Breast epithelium (tissue), 4 donors: ENCODE results near the gene UNC50. TPM values are rescaled to one million over a fixed set of nuclear protein-coding genes. Genes with fewer than 3 reads are reported as not detected.

Experiments
- DNase-seq, 2 donors: peaks; one replicate each; pipeline ENCODE4 v3.0.0-alpha.2; 2019; ENCODE audit warnings: low spot score in 2 of 2
- H3K27ac ChIP-seq, 2 donors: fragments of 200-600 bp; sonication (generic) in 1 of 2; one replicate each; pipeline ENCODE4 v1.5.1; 2016 to 2019; ENCODE audit warnings: mild to moderate bottlenecking in 1 of 2
- H3K27me3 ChIP-seq, 2 donors: fragments of 200-600 bp; sonication (generic) in 1 of 2; one replicate each; pipeline versions ENCODE4 v1.5.1 to v1.6.0; 2017 to 2019; ENCODE audit warnings: control low read depth in 1 of 2, mild to moderate bottlenecking in 1 of 2
- H3K36me3 ChIP-seq: fragments of 200-600 bp; one replicate; pipeline ENCODE4 v1.5.1; 2019
- H3K4me1 ChIP-seq, 2 donors: fragments of 200-600 bp; sonication (generic); one replicate each; pipeline ENCODE4 v1.5.1; 2016 to 2019; ENCODE audit warnings: control low read depth in 1 of 2
- H3K4me3 ChIP-seq, 3 donors: fragments of 200-600 bp; sonication (generic); 1 replicate in 2 of 3; 2 replicates in 1 of 3; pipeline ENCODE4 v1.5.1; 2016 to 2019; ENCODE audit warnings: mild to moderate bottlenecking in 3 of 3, moderate library complexity in 2 of 3
- H3K9me3 ChIP-seq, 2 donors: fragments of 200-600 bp; sonication (generic) in 1 of 2; one replicate each; pipeline ENCODE4 v1.5.1; 2016 to 2019; ENCODE audit warnings: control low read depth in 1 of 2
- CTCF ChIP-seq, 3 donors: fragments of 450-650 bp; IDR thresholded peaks; one replicate each; pipeline ENCODE4 v1.5.1; 2016 to 2017; ENCODE audit warnings: antibody characterized with exemption in 3 of 3, mild to moderate bottlenecking in 3 of 3, moderate library complexity in 3 of 3
- POLR2A ChIP-seq: fragments of 450-650 bp; IDR thresholded peaks from one replicate; pipeline ENCODE4 v1.6.1; 2016; ENCODE audit warnings: antibody characterized with exemption, mild to moderate bottlenecking, moderate library complexity
- POLR2AphosphoS5 ChIP-seq, 3 donors: sonication (generic); formaldehyde crosslinking; IDR thresholded peaks; one replicate each; pipeline ENCODE4 v1.6.1; 2017; ENCODE audit warnings: antibody characterized with exemption in 3 of 3
- intact Hi-C: fragments of 100-400 bp; cut with DNase I; formaldehyde crosslinking; loops from one replicate; pipeline ENCODE4 v1.15.1; 2023; ENCODE audit warnings: low total_unique reads
- total RNA-seq, 3 donors: library from RNA; depleted of rRNA; stranded (reverse); fragments of >200 nt; gene quantifications; one replicate each; pipeline ENCODE4 v1.1.0, GENCODE V29; 2016

The UNC50 gene
- total RNA-seq, 3 donors from 2014 or later, result 51.8 to 75.2 (median 67.4) TPM

DNA sequence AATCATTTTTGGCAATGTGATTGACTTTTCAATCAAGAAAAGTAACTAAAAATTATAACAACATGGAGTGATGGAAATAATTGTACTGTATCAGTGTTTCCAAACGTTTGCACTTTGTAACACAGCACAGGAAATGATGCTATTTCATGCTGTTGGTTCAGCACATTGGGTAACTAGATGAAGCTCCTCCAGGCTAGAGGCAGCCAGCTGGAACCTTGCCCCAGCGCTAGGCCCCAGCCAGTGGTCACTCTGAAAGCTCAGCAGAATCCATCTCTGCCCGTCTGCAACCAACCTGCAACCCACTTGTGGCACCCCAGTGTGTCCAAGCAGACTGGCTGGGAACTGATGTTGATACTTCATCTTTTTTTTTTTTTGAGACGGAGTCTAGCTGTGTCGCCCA lies 15.3 kb downstream of the UNC50 start:
- TF ChIP-seq POLR2A, result no peak
- no peak for TF ChIP-seq CTCF (IDR thresholded peaks at IDR 0.05)
- Histone ChIP-seq H3K27ac (no peak overlapping the region), H3K4me1 (no peaks in the 10 kb centered on the region), H3K9me3 (no peaks in the 10 kb centered on the region), H3K4me3 (no peak overlapping the region), H3K36me3 (no peaks in the 10 kb centered on the region), H3K27me3 (no peaks in the 10 kb centered on the region)
- intact Hi-C loops, result no loop called here
- DNase-seq, result no peak

DNA sequence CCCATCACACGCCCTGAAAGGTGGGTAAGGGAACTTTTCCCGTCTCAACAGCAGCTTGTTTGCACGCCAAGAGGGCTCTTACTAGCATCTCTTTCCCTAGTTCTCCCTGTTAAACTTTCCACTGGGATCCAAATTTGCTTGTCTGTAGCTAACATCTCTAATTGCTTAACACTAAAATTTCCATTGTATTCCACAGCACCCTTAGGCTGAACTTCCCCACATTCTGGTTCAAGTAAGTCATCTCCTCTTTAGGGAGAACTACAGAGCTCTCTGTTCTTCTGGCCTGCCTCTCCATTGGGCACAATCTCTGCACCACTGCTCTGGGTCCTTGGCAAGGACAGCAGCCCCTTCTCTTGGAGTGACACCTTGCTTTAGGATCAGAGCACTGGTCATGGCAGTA lies 24.0 kb downstream of the UNC50 start:
- no peak overlapping the region for H3K4me3 ChIP-seq
- no peaks in the 10 kb centered on the region for H3K9me3 ChIP-seq
- H3K36me3 ChIP-seq, result no peaks in the 10 kb centered on the region
- H3K27ac ChIP-seq, result no peak overlapping the region
- DNase-seq, result no peak
- no peaks in the 10 kb centered on the region for H3K27me3 ChIP-seq
- H3K4me1 ChIP-seq, result no peaks in the 10 kb centered on the region
- TF ChIP-seq POLR2AphosphoS5 (IDR thresholded peaks at IDR 0.05), result no peak
- no peak for TF ChIP-seq CTCF (IDR thresholded peaks at IDR 0.05)
- no peak for TF ChIP-seq POLR2A
- intact Hi-C loops, result no loop called here

DNA sequence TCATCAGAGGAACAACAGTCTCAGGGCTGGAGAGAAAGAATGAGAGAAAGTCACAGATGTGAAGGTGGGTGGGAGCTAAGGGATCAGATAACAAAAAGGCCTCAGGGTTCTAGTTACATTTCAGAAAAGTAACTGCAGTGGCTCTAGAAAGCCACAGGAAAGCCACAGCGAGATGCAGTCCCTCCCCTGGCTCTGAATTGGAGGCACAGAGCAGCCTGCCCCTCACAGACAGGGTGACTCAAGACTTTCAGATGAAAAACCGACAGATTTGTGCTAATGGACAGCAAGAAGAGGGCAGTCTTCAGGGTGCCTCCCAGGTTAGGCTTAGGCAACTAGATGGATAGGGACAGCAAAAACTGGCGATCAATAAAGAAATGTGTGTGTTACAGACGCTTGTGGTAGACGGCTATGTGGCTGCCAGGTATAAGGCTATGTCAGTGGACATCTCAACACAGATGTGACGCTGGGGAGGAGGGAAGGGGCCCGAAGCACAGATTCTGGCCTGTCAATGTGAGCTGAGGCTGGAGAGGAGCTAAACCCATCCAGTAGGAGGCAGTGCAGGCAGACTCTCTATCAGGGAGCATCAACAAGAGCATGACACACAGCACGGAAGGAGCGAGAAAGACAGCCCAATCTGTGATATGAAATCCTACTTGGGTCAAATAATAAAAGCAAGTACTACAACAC lies 26.2 kb downstream of the UNC50 start:
- intact Hi-C loops, result no loop called here
- Histone ChIP-seq H3K9me3 (no peaks in the 10 kb centered on the region), H3K36me3 (no peaks in the 10 kb centered on the region), H3K4me1 (no peaks in the 10 kb centered on the region), H3K4me3 (no peak overlapping the region), H3K27me3 (no peaks in the 10 kb centered on the region), H3K27ac (no peak overlapping the region)
- TF ChIP-seq CTCF (IDR thresholded peaks at IDR 0.05) (no peak), POLR2AphosphoS5 (IDR thresholded peaks at IDR 0.05) (no peak), POLR2A (no peak)
- no peak for DNase-seq

GRCh38 chr2:98637401-98638147 lies 29.2 kb downstream of the UNC50 start:
- Histone ChIP-seq H3K9me3 (no peaks in the 10 kb centered on the region), H3K4me1 (no peaks in the 10 kb centered on the region), H3K27me3 (no peaks in the 10 kb centered on the region), H3K27ac (no peak overlapping the region), H3K4me3 (no peak overlapping the region), H3K36me3 (no peaks in the 10 kb centered on the region)
- no peak for DNase-seq
- TF ChIP-seq CTCF (IDR thresholded peaks at IDR 0.05) (no peak), POLR2A (no peak), POLR2AphosphoS5 (IDR thresholded peaks at IDR 0.05) (no peak)
- intact Hi-C loops, result no loop called here

- no peak overlapping the region for H3K27ac ChIP-seq
- intact Hi-C loops, result loop anchor here (10.0 kb wide), 1 partner anchor 191 kb away; no protein-coding TSS in a partner anchor
- no peaks in the 10 kb centered on the region for H3K27me3 ChIP-seq
- no peaks in the 10 kb centered on the region for H3K4me1 ChIP-seq
- no peak for TF ChIP-seq POLR2A
- no peak for TF ChIP-seq CTCF (IDR thresholded peaks at IDR 0.05)
- TF ChIP-seq POLR2AphosphoS5 (IDR thresholded peaks at IDR 0.05), result no peak
- H3K36me3 ChIP-seq, result no peaks in the 10 kb centered on the region
- no peak for DNase-seq
- H3K9me3 ChIP-seq, result no peaks in the 10 kb centered on the region
- H3K4me3 ChIP-seq, result no peak overlapping the region
Observed at GRCh38 chr2:98643496-98644100, 35.2 kb downstream of the UNC50 start.
